Neural progenitor cell (in vitro differentiated cells): Measurements from ENCODE around the gene RTL9. TPM values are rescaled to one million over a fixed set of nuclear protein-coding genes. Genes with fewer than 3 reads are reported as not detected.
"Not testable (repeated sequence)": the region's sequence is repeated elsewhere in the genome, so short reads cannot be mapped to it uniquely, and the experiment has no call there.

ENCODE experiments used
- DNase-seq: peaks from one replicate; pipeline ENCODE4 v3.0.0-alpha.2; 2016; ENCODE audit warnings: low spot score
- H2AFZ ChIP-seq: fragments of 200-600 bp; sonication (generic); replicated peaks from 2 replicates; pipeline ENCODE4 v1.6.1; 2016; ENCODE audit warnings: antibody characterized with exemption
- H3F3A ChIP-seq: fragments of 200-600 bp; sonication (generic); 2 replicates; pipeline ENCODE4 v1.6.1; 2016; ENCODE audit warnings: antibody characterized with exemption, low read depth
- H3K27ac ChIP-seq: fragments of 200-600 bp; sonication (generic); 2 replicates; pipeline ENCODE4 v1.5.1; 2016; ENCODE audit warnings: mild to moderate bottlenecking
- H3K27me3 ChIP-seq: fragments of 200-600 bp; sonication (generic); 2 replicates; pipeline ENCODE4 v1.6.1; 2016; ENCODE audit warnings: mild to moderate bottlenecking, moderate library complexity
- H3K36me3 ChIP-seq: fragments of 200-600 bp; sonication (generic); 2 replicates; pipeline ENCODE4 v1.5.1; 2016
- H3K4me1 ChIP-seq: fragments of 200-600 bp; sonication (generic); 2 replicates; pipeline ENCODE4 v1.6.1; 2016; ENCODE audit warnings: mixed run types
- H3K4me2 ChIP-seq: fragments of 200-600 bp; sonication (generic); 2 replicates; pipeline ENCODE4 v1.6.1; 2016
- H3K4me3 ChIP-seq: fragments of 200-600 bp; sonication (generic); 2 replicates; pipeline ENCODE4 v1.5.1; 2016
- H3K79me2 ChIP-seq: fragments of 200-600 bp; sonication (generic); 2 replicates; pipeline ENCODE4 v1.6.1; 2016; ENCODE audit warnings: low read depth
- H3K9ac ChIP-seq: fragments of 200-600 bp; sonication (generic); 2 replicates; pipeline ENCODE4 v1.6.1; 2016
- H3K9me3 ChIP-seq: fragments of 200-600 bp; sonication (generic); 2 replicates; pipeline ENCODE4 v1.5.1; 2016; ENCODE audit warnings: low read depth
- H4K20me1 ChIP-seq: fragments of 200-600 bp; sonication (generic); 2 replicates; pipeline ENCODE4 v1.6.1; 2016; ENCODE audit warnings: low read depth
- H3K27ac Mint-ChIP-seq: 3 replicates; pipeline ENCODE4 v1.8.0; 2021; ENCODE audit warnings: mixed read lengths
- H3K27me3 Mint-ChIP-seq: 2 replicates; pipeline ENCODE4 v1.8.0; 2022; ENCODE audit warnings: low read depth, mild to moderate bottlenecking, inconsistent platforms, moderate library complexity, mixed read lengths; ENCODE audit not compliant: insufficient read depth
- H3K36me3 Mint-ChIP-seq: 3 replicates; pipeline ENCODE4 v1.8.0; 2021; ENCODE audit warnings: mixed read lengths
- H3K4me1 Mint-ChIP-seq: 3 replicates; pipeline ENCODE4 v1.8.0; 2021; ENCODE audit warnings: mixed read lengths
- H3K4me3 Mint-ChIP-seq: 3 replicates; pipeline ENCODE4 v1.8.0; 2021; ENCODE audit warnings: mild to moderate bottlenecking, moderate library complexity, mixed read lengths
- H3K9me3 Mint-ChIP-seq: 3 replicates; pipeline ENCODE4 v1.8.0; 2020; ENCODE audit warnings: mixed read lengths
- EZH2 ChIP-seq: fragments of 200-600 bp; sonication (generic); IDR thresholded peaks from 2 replicates; pipeline ENCODE4 v1.6.1; 2017; ENCODE audit warnings: antibody characterized with exemption, mild to moderate bottlenecking, moderate library complexity
- EZH2phosphoT487 ChIP-seq: fragments of 200-600 bp; sonication (generic); IDR thresholded peaks from 2 replicates; pipeline ENCODE4 v1.6.1; 2017; ENCODE audit warnings: antibody characterized with exemption
- total RNA-seq: library from RNA; depleted of rRNA; stranded (reverse); fragments of >200 nt; gene quantifications from 2 replicates; pipeline ENCODE4 v1.2.3, GENCODE V29; 2015; ENCODE audit warnings: low replicate concordance
- TF ChIP-seq, protein P1 (sequence below): fragments of 200-600 bp; sonication (generic); IDR thresholded peaks from 2 replicates; pipeline ENCODE4 v1.5.1; 2017; ENCODE audit warnings: antibody characterized with exemption, mild to moderate bottlenecking

Gene RTL9
- total RNA-seq, 1 donor from 2014 or later, result 0.49 TPM

DNA sequence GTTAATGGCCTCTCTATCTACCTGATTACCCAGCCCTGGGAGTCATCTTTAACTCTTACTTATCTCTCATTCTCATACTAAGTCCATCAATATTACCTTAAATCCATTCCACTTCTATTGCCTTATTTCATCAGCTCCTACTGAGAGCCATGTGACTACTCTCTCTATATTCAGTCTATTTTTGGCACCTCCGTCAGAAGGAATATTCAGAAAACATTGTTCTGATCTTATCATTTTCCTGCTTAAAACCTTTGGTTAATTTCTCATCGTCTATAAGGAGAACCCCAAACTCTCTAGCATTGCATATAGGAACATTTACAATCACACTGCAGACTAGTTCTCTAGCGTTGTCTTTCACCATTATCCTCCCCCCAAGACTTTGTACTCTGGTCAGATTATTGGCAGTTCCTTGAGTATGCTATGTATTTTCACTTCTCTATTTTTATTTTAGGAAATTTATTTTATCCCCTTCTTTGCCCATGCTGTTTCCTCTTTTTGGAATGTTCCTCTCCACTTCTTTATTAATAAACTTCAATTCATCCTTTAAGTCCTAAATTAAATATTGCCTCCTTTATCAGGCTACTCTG is 27.1 kb upstream of the RTL9 start:
- Histone ChIP-seq H3K79me2 (no peaks in the 10 kb centered on the region), H3F3A (no peaks in the 10 kb centered on the region), H3K4me2 (no peak overlapping the region), H3K27ac (no peak overlapping the region), H4K20me1 (no peaks in the 10 kb centered on the region), H3K4me3 (no peak overlapping the region), H3K27me3 (no peaks in the 10 kb centered on the region), H3K9me3 (no peaks in the 10 kb centered on the region), H2AFZ (no peak overlapping the region), H3K36me3 (no peaks in the 10 kb centered on the region), H3K9ac (no peak overlapping the region), H3K4me1 (no peaks in the 10 kb centered on the region)
- no peak overlapping the region for H3K4me3 Mint-ChIP-seq
- no peaks in the 10 kb centered on the region for H3K4me1 Mint-ChIP-seq
- H3K9me3 Mint-ChIP-seq, result no peaks in the 10 kb centered on the region
- TF ChIP-seq, protein P1, sequence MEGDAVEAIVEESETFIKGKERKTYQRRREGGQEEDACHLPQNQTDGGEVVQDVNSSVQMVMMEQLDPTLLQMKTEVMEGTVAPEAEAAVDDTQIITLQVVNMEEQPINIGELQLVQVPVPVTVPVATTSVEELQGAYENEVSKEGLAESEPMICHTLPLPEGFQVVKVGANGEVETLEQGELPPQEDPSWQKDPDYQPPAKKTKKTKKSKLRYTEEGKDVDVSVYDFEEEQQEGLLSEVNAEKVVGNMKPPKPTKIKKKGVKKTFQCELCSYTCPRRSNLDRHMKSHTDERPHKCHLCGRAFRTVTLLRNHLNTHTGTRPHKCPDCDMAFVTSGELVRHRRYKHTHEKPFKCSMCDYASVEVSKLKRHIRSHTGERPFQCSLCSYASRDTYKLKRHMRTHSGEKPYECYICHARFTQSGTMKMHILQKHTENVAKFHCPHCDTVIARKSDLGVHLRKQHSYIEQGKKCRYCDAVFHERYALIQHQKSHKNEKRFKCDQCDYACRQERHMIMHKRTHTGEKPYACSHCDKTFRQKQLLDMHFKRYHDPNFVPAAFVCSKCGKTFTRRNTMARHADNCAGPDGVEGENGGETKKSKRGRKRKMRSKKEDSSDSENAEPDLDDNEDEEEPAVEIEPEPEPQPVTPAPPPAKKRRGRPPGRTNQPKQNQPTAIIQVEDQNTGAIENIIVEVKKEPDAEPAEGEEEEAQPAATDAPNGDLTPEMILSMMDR, result no peak
- no peak for TF ChIP-seq EZH2
- no peak for DNase-seq
- no peaks in the 10 kb centered on the region for H3K36me3 Mint-ChIP-seq
- no peak overlapping the region for H3K27ac Mint-ChIP-seq
- no peaks in the 10 kb centered on the region for H3K27me3 Mint-ChIP-seq

- not testable (repeated sequence) for H3K27ac ChIP-seq, H3K27me3 ChIP-seq, H3K79me2 ChIP-seq, H4K20me1 ChIP-seq, H3K9ac ChIP-seq, H2AFZ ChIP-seq, H3K4me1 Mint-ChIP-seq, H3K4me1 ChIP-seq, H3F3A ChIP-seq, H3K4me3 Mint-ChIP-seq, H3K27ac Mint-ChIP-seq, H3K4me2 ChIP-seq, H3K4me3 ChIP-seq, H3K36me3 Mint-ChIP-seq, H3K9me3 ChIP-seq, H3K9me3 Mint-ChIP-seq, H3K27me3 Mint-ChIP-seq, H3K36me3 ChIP-seq, DNase-seq
Measured at GRCh38 chrX:110333458-110333857, 25.2 kb upstream of the RTL9 start.

GRCh38 chrX:110338935-110339334 is 19.7 kb upstream of the RTL9 start:
- Histone ChIP-seq H3K27ac (no peak overlapping the region), H4K20me1 (no peaks in the 10 kb centered on the region), H3K4me3 (no peak overlapping the region), H2AFZ (no peak overlapping the region), H3K79me2 (no peaks in the 10 kb centered on the region), H3F3A (no peaks in the 10 kb centered on the region), H3K4me1 (no peaks in the 10 kb centered on the region), H3K9ac (no peak overlapping the region), H3K27me3 (no peaks in the 10 kb centered on the region), H3K9me3 (no peaks in the 10 kb centered on the region), H3K36me3 (no peaks in the 10 kb centered on the region), H3K4me2 (no peak overlapping the region)
- no peaks in the 10 kb centered on the region for H3K4me1 Mint-ChIP-seq
- H3K27ac Mint-ChIP-seq, result no peak overlapping the region
- peaks cover 2% of the 10 kb centered on the region for H3K9me3 Mint-ChIP-seq
- no peaks in the 10 kb centered on the region for H3K36me3 Mint-ChIP-seq
- no peak for TF ChIP-seq EZH2phosphoT487
- TF ChIP-seq, protein P1, result no peak
- TF ChIP-seq EZH2, result no peak
- peaks cover 2% of the 10 kb centered on the region for H3K27me3 Mint-ChIP-seq
- H3K4me3 Mint-ChIP-seq, result no peak overlapping the region
- DNase-seq, result no peak

GRCh38 chrX:110341189-110342035 is 17.2 kb upstream of the RTL9 start:
- DNase-seq, result no peak
- H3K9me3 ChIP-seq, result no peaks in the 10 kb centered on the region
- no peak overlapping the region for H3K4me3 ChIP-seq
- no peaks in the 10 kb centered on the region for H3K27me3 ChIP-seq
- H3K4me2 ChIP-seq, result no peak overlapping the region
- peaks cover 2% of the 10 kb centered on the region for H3K27me3 Mint-ChIP-seq
- H3K9ac ChIP-seq, result no peak overlapping the region
- no peaks in the 10 kb centered on the region for H3K79me2 ChIP-seq
- H4K20me1 ChIP-seq, result no peaks in the 10 kb centered on the region
- no peaks in the 10 kb centered on the region for H3K36me3 Mint-ChIP-seq
- no peaks in the 10 kb centered on the region for H3K4me1 Mint-ChIP-seq
- H3K27ac ChIP-seq, result no peak overlapping the region
- peaks cover 2% of the 10 kb centered on the region for H3K9me3 Mint-ChIP-seq
- H3K36me3 ChIP-seq, result no peaks in the 10 kb centered on the region
- H2AFZ ChIP-seq, result no peak overlapping the region
- H3K4me3 Mint-ChIP-seq, result no peak overlapping the region
- H3F3A ChIP-seq, result no peaks in the 10 kb centered on the region
- no peaks in the 10 kb centered on the region for H3K4me1 ChIP-seq
- H3K27ac Mint-ChIP-seq, result no peak overlapping the region
- TF ChIP-seq EZH2 (no peak), EZH2phosphoT487 (no peak)
- TF ChIP-seq, protein P1, result no peak
